H1 (cell line): ENCODE results near the gene TADA3. TPM values are rescaled to one million over a fixed set of nuclear protein-coding genes. Genes with fewer than 3 reads are reported as not detected.

Experiments used
- CBX5 ChIP-seq: fragments of 300-800, 300-1000 bp; sonication (generic); IDR thresholded peaks from 2 replicates; pipeline ENCODE4 v1.7.1; 2016; ENCODE audit warnings: antibody characterized with exemption, low read length, low read depth
- EP300 ChIP-seq, 2 experiments: IDR thresholded peaks; 1 replicate in 1 of 2; 2 replicates in 1 of 2; pipeline ENCODE4 v1.6.1; 2011 to 2012; ENCODE audit warnings: low read depth in 2 of 2, low read length in 2 of 2, mild to moderate bottlenecking in 2 of 2, borderline replicate concordance in 1 of 2, inconsistent platforms in 1 of 2, moderate library complexity in 1 of 2
- EZH2 ChIP-seq: fragments of 200-600 bp; sonication (generic); IDR thresholded peaks from 2 replicates; pipeline ENCODE4 v1.7.1; 2012; ENCODE audit warnings: low read depth, mild to moderate bottlenecking, moderate library complexity, low read length, inconsistent platforms; ENCODE audit not compliant: severe bottlenecking
- JUN ChIP-seq: IDR thresholded peaks from 2 replicates; pipeline ENCODE4 v1.6.1; 2011; ENCODE audit warnings: low read depth, mild to moderate bottlenecking, improper control_type of control experiment, low read length
- POLR2AphosphoS5 ChIP-seq: IDR thresholded peaks from 2 replicates; pipeline ENCODE4 v1.6.1; 2011; ENCODE audit warnings: low read depth, low read length
- SAP30 ChIP-seq: fragments of 300-600 bp; sonication (generic); IDR thresholded peaks from 2 replicates; pipeline ENCODE4 v1.7.1; 2012; ENCODE audit warnings: low read length, moderate library complexity, mild to moderate bottlenecking, inconsistent platforms; ENCODE audit not compliant: insufficient read depth, insufficient replicate concordance
- SIN3A ChIP-seq, 2 experiments: IDR thresholded peaks in 1 of 2; conservative IDR thresholded peaks in 1 of 2; 2 replicates each; pipeline ENCODE4 v1.6.1; 2011 to 2012; ENCODE audit warnings: low read length in 2 of 2, improper control_type of control experiment in 1 of 2, low read depth in 1 of 2, mild to moderate bottlenecking in 1 of 2
- TAF7 ChIP-seq: optimal IDR thresholded peaks from 2 replicates; pipeline ENCODE3; 2011; ENCODE audit warnings: low read depth, mild to moderate bottlenecking, inconsistent platforms, low read length, moderate library complexity, borderline replicate concordance
- polyA plus RNA-seq, 7 experiments: library from polyadenylated mRNA; depleted of rRNA in 3 of 7; stranded (reverse) in 5 of 7; unstranded in 2 of 7; fragments of >200 nt in 5 of 7; fragments of 200-250 nt in 2 of 7; gene quantifications; 1 replicate in 5 of 7; 2 replicates in 1 of 7; 4 replicates in 1 of 7; pipeline versions ENCODE4 v1.2.1 to v1.2.3, GENCODE V29; 2011 to 2013; ENCODE audit warnings: missing spikeins in 2 of 7, mixed read lengths in 2 of 7
- total RNA-seq: library from RNA; stranded (reverse); fragmentation: NEBNext Ultra II Directional; extraction: Animal tissue kit (Norgen Biotek cat#: 25700); gene quantifications from 2 replicates; pipeline ENCODE4 v1.2.1, GENCODE V29; 2021
- TF ChIP-seq, protein P1 (sequence below): fragments of 300-600 bp; sonication (generic); IDR thresholded peaks from 2 replicates; pipeline ENCODE4 v1.7.1; 2012; ENCODE audit warnings: low read length, moderate library complexity, mild to moderate bottlenecking, inconsistent platforms; ENCODE audit not compliant: insufficient replicate concordance

Gene TADA3
- total and polyA plus RNA-seq, 2 of the 8 experiments (the other 6 are each of a cell fraction or from before 2014, with no cell fraction given): 43.4 to 50.3 TPM

DNA sequence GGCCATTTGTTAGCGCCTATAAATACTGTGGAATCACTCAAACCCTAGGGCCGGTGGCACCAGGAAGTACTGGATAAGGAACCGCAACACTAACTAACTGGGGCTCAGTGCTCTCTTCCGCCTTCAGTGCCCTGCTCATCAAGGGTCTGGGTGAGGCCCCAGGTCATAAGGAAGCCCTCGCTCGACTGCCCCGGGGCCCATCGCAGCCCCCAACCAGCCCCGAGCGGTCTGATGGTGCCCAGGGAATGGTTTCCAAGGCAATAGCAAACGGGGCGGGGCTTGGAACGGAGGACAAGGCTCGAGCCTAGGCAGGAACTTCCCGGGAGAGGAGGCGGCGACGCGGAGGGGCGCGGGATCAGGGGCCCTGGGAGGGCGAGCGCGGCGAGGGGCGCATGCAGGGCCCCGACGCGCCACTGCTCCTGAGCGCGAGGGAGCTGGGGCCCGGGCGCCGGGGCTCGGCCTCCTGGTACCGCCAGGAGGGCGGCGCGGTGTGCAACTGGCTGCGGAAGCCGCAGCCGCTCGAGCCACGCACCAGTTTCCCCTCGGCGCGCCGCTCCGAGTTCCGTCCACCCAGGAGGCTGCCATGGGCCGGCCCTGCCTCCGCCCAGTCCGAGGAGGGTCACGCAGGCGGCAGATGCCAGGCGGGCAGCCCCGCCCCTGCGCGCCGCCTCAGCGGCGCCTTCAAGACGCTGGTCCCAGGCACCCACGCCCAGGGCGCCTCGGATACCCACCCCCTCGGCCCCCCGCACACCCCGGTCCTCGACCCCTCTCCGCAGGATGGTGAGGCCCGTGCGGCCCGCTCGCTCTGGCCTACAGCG lies 17.6 kb upstream of the TADA3 start, which contains the start of gene TTLL3 (continued):
- TF ChIP-seq, protein P1, sequence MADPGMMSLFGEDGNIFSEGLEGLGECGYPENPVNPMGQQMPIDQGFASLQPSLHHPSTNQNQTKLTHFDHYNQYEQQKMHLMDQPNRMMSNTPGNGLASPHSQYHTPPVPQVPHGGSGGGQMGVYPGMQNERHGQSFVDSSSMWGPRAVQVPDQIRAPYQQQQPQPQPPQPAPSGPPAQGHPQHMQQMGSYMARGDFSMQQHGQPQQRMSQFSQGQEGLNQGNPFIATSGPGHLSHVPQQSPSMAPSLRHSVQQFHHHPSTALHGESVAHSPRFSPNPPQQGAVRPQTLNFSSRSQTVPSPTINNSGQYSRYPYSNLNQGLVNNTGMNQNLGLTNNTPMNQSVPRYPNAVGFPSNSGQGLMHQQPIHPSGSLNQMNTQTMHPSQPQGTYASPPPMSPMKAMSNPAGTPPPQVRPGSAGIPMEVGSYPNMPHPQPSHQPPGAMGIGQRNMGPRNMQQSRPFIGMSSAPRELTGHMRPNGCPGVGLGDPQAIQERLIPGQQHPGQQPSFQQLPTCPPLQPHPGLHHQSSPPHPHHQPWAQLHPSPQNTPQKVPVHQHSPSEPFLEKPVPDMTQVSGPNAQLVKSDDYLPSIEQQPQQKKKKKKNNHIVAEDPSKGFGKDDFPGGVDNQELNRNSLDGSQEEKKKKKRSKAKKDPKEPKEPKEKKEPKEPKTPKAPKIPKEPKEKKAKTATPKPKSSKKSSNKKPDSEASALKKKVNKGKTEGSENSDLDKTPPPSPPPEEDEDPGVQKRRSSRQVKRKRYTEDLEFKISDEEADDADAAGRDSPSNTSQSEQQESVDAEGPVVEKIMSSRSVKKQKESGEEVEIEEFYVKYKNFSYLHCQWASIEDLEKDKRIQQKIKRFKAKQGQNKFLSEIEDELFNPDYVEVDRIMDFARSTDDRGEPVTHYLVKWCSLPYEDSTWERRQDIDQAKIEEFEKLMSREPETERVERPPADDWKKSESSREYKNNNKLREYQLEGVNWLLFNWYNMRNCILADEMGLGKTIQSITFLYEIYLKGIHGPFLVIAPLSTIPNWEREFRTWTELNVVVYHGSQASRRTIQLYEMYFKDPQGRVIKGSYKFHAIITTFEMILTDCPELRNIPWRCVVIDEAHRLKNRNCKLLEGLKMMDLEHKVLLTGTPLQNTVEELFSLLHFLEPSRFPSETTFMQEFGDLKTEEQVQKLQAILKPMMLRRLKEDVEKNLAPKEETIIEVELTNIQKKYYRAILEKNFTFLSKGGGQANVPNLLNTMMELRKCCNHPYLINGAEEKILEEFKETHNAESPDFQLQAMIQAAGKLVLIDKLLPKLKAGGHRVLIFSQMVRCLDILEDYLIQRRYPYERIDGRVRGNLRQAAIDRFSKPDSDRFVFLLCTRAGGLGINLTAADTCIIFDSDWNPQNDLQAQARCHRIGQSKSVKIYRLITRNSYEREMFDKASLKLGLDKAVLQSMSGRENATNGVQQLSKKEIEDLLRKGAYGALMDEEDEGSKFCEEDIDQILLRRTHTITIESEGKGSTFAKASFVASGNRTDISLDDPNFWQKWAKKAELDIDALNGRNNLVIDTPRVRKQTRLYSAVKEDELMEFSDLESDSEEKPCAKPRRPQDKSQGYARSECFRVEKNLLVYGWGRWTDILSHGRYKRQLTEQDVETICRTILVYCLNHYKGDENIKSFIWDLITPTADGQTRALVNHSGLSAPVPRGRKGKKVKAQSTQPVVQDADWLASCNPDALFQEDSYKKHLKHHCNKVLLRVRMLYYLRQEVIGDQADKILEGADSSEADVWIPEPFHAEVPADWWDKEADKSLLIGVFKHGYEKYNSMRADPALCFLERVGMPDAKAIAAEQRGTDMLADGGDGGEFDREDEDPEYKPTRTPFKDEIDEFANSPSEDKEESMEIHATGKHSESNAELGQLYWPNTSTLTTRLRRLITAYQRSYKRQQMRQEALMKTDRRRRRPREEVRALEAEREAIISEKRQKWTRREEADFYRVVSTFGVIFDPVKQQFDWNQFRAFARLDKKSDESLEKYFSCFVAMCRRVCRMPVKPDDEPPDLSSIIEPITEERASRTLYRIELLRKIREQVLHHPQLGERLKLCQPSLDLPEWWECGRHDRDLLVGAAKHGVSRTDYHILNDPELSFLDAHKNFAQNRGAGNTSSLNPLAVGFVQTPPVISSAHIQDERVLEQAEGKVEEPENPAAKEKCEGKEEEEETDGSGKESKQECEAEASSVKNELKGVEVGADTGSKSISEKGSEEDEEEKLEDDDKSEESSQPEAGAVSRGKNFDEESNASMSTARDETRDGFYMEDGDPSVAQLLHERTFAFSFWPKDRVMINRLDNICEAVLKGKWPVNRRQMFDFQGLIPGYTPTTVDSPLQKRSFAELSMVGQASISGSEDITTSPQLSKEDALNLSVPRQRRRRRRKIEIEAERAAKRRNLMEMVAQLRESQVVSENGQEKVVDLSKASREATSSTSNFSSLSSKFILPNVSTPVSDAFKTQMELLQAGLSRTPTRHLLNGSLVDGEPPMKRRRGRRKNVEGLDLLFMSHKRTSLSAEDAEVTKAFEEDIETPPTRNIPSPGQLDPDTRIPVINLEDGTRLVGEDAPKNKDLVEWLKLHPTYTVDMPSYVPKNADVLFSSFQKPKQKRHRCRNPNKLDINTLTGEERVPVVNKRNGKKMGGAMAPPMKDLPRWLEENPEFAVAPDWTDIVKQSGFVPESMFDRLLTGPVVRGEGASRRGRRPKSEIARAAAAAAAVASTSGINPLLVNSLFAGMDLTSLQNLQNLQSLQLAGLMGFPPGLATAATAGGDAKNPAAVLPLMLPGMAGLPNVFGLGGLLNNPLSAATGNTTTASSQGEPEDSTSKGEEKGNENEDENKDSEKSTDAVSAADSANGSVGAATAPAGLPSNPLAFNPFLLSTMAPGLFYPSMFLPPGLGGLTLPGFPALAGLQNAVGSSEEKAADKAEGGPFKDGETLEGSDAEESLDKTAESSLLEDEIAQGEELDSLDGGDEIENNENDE: no peak
- TF ChIP-seq TAF7 (peak; percentile 50), SIN3A (conservative IDR thresholded peaks at IDR 0.05 in 1 of 2, IDR thresholded peaks at IDR 0.05 in 1 of 2; ENCODE audit: low read depth in 1 of 2, low read length in 2 of 2) (no peak; a peak in 2 of 4 replicates), CBX5 (no peak), JUN (no peak), SAP30 (no peak), EP300 (IDR thresholded peaks at IDR 0.05; ENCODE audit: borderline replicate concordance in 1 of 2, low read depth in 2 of 2, low read length in 2 of 2) (no peak), POLR2AphosphoS5 (peak; percentile 33; the same call in 1 of the 2 replicates), EZH2 (no peak)
